SK-N-SH treated with all-trans-retinoic acid at 6 μM for 48 hours (cell line): Measurements from ENCODE around the gene CFAP57.

ENCODE experiments used
- ARNTL ChIP-seq: fragments of 450-650 bp; formaldehyde crosslinking; IDR thresholded peaks from 2 replicates; pipeline ENCODE4 v1.5.0; 2020; ENCODE audit warnings: low read depth, mild to moderate bottlenecking, moderate library complexity, borderline replicate concordance
- ESRRG ChIP-seq: fragments of 250-450 bp; sonication (Bioruptor Pico); IDR thresholded peaks from 2 replicates; pipeline ENCODE4 v1.6.1; 2021; ENCODE audit warnings: mild to moderate bottlenecking
- ZFP30 ChIP-seq: fragments of 450-650 bp; formaldehyde crosslinking; IDR thresholded peaks from 2 replicates; pipeline ENCODE4 v1.5.0; 2022; ENCODE audit warnings: mild to moderate bottlenecking, moderate library complexity

DNA sequence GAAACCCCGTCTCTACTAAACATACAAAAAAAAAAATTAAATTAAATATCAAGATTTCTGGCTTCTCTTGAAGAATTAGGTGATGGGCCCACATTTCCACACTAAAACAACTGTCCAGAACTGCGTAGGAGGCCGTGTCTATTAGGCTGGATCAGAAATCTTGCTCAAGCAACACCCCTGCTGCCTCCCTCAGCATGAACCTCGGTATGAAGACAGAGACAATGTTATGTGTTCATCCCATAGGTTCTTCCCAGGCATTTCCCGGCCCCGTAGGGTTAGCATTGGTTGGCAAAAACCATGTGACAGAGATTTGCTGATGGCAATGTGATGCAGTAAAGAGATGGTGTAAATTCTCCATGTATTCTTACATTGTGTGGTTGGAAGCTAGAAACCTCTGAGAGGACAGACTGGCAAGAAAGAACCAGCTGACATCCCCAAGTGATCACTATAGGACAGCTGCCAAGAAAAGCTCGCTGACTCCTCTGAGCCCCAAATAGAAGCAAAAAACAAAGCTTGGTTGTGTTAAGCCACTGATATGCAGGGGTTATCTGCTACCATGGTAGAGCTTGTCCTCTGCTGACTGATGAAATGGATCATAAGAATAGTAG lies 34.6 kb upstream of the CFAP57 start:
- no peak for TF ChIP-seq ARNTL (CRISPR knock-in tag)
- no peak for TF ChIP-seq ZFP30 (CRISPR knock-in tag)
- no peak for TF ChIP-seq ESRRG
